ENCODE results near the gene PIH1D1. TPM values are rescaled to one million over a fixed set of nuclear protein-coding genes. Genes with fewer than 3 reads are reported as not detected.

PIH1D1 gene
- total and polyA plus RNA-seq, 10 of the 15 experiments (the other 5 are each of a cell fraction or from before 2014, with no cell fraction given), result 16.1 to 153 (median 106) TPM

GRCh38 chr19:49423985-49424303, 27.7 kb downstream of the PIH1D1 start:
- H3K4me1 ChIP-seq (ENCODE audit: control insufficient read depth, insufficient read depth, low read length), result peaks cover 4% of the 10 kb centered on the region
- no peak overlapping the region for H2AFZ ChIP-seq (ENCODE audit: control insufficient read depth, low read depth, low read length)
- no peak overlapping the region for H3K4me2 ChIP-seq (ENCODE audit: control insufficient read depth, insufficient read depth)
- no TSS peak for BruUV-seq (replicated peaks)
- no peak overlapping the region for H3K27ac ChIP-seq (ENCODE audit: control insufficient read depth, insufficient read depth)
- peaks cover 24 to 55% of the 10 kb centered on the region in 2 experiments for H3K27me3 ChIP-seq (replicated peaks in 1 of 2; ENCODE audit: control insufficient read depth in 2 of 2, insufficient read depth in 2 of 2, low read length in 1 of 2)
- CTCF ChIA-PET, result interaction anchor here (0.7 to 0.8 kb wide), 2 partner anchors 32 to 46 kb away, joined by 3 read pairs; no protein-coding TSS in a partner anchor
- H3K4me3 ChIP-seq, result no peak overlapping the region
- no peak overlapping the region for H3K9ac ChIP-seq (ENCODE audit: control insufficient read depth, insufficient read depth, low read length)
- FAIRE-seq (no peak), DNase-seq (ENCODE audit: low read depth, low spot score) (no peak), ATAC-seq (peak; percentile 20)
- SMC1A ChIA-PET (ENCODE audit: uncharacterized antibody, unreplicated experiment), result interaction anchor here (0.8 to 1.7 kb wide), 3 partner anchors 9 to 33 kb away, joined by 3 to 4 read pairs (median 4); no protein-coding TSS in a partner anchor
- POLR2A ChIA-PET, result no interaction called here
- H3K79me2 ChIP-seq (ENCODE audit: control insufficient read depth, insufficient read depth, low read length), result no peaks in the 10 kb centered on the region
- H4K20me1 ChIP-seq (ENCODE audit: control insufficient read depth, insufficient read depth), result no peaks in the 10 kb centered on the region
- H3K36me3 ChIP-seq (ENCODE audit: control insufficient read depth in 2 of 2, insufficient read depth in 2 of 2, low read length in 1 of 2), result no peaks in the 10 kb centered on the region
- WGBS (ENCODE audit: insufficient coverage, insufficient replicate concordance, low lambda C conversion rate, missing lambda C conversion rate), result 0% methylated on average over 3 of the region's 3 CpGs
- RAD21 ChIA-PET (ENCODE audit: unreplicated experiment), result interaction anchor here (0.7 to 1.0 kb wide), 2 partner anchors 8 to 10 kb away, joined by 3 to 4 read pairs; no protein-coding TSS in a partner anchor
- no peaks in the 10 kb centered on the region for H3K9me3 ChIP-seq (replicated peaks; ENCODE audit: control insufficient read depth, insufficient read depth, low read length)
- in situ Hi-C loops (cut with MboI) (no loop called here), intact Hi-C loops (cut with micrococcal nuclease; ENCODE audit: unreplicated experiment) (no loop called here)
- TF ChIP-seq ZNF207 (IDR thresholded peaks at IDR 0.05; ENCODE audit: borderline replicate concordance) (no peak), RUNX3 (IDR thresholded peaks at IDR 0.05; ENCODE audit: low read length) (peak; percentile 36; the same call in 1 of the 2 replicates), TCF7 (IDR thresholded peaks at IDR 0.05; ENCODE audit: borderline replicate concordance) (no peak), CEBPZ (IDR thresholded peaks at IDR 0.05; ENCODE audit: low read depth, low read length) (no peak)
